HG02588 (cell line): ENCODE data around the gene KCNH5.
"Not testable (repeated sequence)": the region's sequence is repeated elsewhere in the genome, so short reads cannot be mapped to it uniquely, and the experiment has no call there.

Source experiments
- ATAC-seq: cut with Tn5 transposase; IDR thresholded peaks from one replicate; pipeline ENCODE4 v1.9.1; 2021; ENCODE audit warnings: mild to moderate bottlenecking, moderate library complexity; ENCODE audit not compliant: unreplicated experiment

The KCNH5 gene

DNA sequence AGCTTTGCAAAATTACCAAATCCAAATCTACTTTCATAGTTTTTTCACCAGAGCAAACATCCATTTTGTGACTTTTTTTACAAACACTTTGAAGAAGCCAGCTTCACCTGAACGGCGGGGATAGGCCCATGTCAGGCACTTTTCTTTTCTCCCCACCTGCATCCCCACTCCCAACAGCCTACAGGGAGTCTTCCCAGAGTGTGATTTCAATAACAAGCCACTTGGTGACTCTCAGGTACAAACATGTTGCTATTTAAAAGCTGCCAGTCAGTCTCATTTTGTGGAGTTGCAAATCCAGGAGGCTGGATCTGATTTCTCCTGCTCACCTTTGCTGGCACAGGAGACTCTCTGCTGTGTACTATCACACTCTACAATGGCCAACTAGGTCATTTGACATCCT lies 285.5 kb downstream of the KCNH5 start:
- ATAC-seq: no peak

DNA sequence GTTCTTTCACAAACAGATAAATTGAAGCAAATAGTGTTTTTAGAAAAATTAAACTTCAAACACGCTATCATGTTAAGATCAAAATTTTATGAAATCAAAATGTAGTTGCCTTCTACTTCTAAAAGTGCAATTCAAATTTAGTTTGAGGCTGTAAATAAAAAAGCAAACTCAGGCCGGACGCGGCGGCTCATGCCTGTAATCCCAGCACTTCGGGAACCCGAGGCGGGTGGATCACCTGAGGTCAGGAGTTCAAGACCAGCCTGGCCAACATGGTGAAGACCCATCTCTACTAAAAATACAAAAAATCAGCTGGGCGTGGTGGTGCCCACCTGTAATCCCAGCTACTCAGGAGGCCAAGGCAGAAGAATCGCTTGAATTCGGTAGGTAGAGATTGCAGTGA lies 298.4 kb downstream of the KCNH5 start:
- not testable (repeated sequence) for ATAC-seq

DNA sequence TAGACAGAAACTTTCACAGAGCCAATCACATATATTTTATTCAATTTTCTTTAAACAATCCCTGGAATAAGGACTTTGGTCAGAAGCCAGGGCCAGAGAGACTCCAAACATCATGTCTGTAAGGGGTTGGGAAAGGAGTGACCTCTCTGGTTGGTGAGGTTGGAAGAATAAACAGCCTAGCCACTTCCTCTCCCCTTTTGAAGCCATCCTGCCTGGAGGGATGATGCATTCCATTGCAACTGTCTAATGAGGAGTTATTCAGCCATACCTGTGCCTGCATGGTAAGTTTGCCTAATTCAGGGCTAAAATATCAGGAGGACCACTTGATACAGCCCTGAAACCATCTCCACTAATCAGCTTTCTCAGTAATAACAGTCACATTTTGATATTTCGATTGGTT lies 299.8 kb downstream of the KCNH5 start:
- ATAC-seq: no peak

DNA sequence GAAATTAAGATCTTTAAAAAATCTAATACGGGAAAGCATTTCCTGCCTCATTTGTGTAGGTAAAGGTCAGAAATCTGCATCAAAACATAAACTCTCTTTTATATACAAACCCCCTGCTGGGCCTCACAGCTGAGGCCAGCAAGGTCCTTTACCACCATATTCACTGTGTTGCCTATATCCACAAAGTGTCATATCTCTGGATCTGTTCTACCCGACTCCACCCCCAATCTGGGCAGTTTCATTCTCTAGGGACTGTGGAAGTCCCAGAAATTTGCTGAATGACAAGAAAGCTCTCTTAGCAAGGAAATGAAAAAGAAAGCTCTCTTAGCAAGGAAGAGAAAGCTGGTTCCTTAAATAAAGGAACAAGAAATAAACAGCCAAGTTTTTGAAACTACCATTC lies 301.7 kb downstream of the KCNH5 start:
- no peak for ATAC-seq

DNA sequence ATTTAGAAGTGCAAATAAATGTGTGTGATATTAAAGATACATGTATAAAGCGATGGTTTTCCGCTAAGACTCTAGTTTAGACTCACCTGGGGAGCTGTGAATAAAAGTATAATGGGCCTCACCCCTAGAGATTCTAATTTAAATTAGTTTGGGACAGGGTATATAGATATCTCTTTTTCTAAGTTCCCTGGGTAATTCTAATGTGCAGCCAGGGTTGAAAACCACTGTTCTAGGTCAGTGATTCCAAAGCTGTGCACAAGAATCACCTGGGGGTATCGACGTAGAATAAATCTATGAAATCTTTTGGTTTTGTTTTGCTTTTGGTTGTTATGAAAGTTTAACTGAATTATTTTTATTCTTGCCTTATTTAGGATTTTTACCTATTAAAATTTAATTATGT lies 302.1 kb downstream of the KCNH5 start:
- no peak for ATAC-seq

DNA sequence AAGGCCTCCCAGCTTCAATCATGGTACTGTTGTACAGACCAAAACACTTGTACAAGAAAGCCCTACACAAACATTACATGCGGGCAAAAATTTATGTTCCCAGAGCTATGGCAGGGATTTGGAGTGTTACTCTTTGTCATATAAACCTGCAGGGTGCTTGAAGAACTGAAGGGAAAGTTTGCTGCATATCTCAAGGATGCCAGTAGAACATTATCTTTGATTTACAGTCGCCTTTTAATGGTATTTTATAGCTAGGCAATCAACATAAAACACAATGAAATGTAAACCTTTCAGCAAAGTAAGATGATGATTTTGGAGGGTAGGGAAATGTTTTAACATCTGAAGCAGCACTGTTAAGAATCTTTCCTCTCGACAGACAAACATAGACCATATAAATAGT lies 305.6 kb downstream of the KCNH5 start:
- no peak for ATAC-seq

DNA sequence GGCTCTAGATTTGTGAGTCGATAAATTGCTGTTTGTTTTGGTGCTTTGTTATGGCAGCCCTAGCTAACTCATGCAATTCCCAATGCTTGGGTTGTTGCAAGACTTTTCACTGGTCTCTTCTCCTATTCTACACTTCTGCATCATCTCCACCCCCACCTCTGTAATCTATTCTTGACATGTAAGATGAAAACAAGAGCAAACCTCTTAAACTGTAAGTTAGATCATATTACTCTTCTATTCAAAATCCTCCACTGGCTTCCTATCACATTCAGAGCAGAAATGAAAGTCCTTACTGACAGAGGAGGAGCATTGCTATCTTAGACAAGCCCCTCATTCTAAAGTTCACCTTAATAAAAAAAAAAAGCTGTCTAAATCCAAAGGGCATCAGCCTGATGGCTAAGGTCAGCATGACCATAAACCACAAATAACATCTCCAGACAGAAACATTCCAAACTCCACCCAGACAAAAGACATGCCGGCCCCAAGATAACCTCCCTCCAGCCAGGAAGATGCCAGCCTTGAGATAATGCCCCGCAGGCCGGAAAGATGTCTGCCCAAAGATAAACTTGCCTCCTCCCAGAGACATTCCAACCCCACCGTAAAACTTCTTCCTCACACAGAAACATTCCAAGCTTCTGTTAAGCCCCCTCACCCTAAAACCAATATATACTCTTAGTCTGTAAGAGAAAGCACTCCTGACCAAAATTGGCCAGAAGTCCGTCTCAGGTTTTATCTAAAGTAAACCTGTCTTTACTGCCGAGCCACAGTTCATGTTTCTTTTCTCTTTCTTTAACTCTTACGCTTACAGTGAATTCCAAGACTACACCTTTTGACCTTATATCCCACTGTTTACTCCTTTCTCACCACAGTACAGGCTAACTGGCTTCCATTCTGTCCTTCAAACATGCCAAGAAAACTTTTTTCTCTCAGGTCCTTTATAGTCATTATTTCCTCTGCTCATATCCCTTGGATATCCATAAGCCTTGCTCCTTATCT lies 308.9 kb downstream of the KCNH5 start:
- no peak for ATAC-seq

DNA sequence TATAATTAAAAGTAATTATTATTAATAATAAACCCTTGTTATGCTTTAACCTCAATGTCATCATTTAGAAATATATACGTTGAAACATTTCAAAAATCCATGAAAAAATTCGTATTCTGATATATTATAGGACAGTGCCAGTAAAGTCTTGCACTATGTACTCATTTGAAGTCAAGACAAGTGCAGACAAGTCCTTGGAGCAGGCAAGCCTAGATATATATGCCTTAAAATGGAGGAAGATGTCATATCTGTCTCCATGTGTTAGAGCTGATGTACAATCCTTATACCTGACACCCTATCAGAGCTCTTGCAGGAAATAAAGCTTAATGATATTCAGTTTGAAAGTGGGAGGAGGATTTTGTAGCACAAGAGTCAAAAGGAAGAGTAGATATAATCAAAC lies 310.4 kb downstream of the KCNH5 start:
- no peak for ATAC-seq

DNA sequence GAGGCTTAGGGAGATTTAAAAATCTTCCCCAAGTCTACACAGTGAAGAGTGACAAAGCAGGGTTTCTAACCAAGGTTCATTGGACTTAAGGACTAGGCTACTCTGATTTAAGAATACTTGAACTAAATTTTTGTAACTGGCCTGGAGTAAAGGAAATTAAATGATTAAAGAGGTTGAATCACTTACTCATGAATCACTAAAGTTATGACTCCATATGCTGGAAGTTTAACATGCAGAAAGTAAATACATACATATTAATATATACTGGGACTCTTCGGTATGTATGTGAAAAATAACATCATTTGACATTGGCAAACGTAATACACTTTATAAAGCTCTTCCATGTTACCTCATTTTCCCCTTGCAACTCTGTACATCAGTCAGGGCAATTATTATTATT lies 322.9 kb downstream of the KCNH5 start:
- no peak for ATAC-seq

DNA sequence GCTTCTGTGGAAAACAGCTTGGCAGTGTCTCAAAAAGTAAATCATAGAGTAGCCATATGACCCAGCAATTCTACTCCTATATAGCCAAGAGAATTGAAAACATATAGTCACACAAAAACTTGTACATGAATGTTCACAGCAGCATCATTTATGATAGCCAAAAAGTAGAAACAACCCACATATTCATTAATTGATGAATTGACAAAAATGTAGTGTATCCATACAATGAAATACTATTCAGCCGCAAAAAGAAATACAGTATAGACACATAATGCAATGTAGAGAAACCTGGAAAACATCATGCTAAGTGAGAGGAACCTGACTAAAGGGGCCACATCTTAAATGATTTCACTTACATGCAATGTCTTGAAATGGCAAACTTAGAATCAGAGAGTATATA lies 326.6 kb downstream of the KCNH5 start:
- ATAC-seq: no peak

DNA sequence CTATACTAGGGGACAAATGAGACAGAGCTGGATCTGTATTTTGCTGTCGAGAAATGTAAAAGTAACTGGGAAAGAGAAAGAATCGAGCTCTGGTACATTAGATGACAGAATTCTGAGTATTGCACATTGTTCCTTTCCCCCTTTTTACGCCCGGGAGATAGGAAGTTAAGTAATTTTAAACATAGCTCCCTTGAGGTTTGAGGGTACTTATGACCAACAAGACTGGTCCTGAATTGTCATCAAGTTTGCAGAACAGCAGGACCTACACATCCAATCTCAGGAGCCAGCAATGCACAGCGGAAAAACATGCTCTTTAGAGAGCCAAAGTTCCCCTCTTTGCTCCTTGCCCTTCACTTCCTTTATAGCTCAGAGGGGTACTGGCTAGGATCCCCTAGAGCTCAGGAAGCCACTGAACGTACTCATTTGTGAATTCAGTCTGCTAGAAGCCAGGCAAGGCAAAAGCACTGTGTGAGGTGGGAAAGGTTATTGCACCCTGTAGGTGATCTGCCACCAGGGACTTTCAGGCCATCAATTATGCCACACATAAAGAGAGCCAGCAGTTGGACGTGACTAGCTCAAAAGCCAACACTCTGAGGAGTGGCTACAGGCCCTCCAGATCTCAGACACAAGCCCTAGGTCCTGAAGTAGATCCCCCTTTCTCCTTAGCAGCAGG lies 333.8 kb downstream of the KCNH5 start:
- ATAC-seq: no peak

DNA sequence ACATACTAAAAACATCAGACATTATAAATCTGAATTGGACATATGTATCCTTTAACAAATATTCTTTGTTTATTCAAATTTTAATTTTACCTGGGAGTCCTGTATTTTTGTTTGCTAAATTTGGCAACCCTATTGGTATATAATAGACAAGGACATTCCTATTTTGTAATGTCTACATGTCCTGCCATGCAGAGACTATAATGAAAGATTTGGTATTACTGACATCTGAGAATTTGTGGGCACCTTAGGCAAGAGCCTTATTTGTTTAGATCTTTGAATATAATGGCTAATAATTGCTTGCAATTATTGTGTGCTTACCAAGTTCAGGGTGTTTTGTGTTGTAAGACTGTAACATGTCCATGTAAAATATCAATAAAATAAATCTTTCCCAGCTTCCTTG lies 334.4 kb downstream of the KCNH5 start:
- no peak for ATAC-seq

DNA sequence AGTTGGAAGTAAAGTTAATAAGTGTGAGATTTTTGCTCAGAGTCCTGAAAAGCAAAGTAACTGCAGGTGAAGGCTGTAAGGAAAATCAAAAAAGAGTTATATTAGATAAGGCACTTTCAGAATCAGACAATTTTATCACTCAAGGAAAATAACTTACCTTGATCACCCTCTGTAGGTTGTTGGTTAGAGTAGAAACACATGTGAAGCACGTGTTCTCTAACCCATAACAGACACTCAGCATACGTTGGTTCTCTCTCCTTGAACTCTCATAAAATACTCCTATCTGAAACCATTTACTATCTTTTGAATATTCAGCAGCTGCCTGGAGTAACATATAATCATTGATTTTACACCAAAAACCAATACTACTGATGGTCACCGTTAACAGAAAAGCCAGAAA lies 335.5 kb downstream of the KCNH5 start:
- ATAC-seq: no peak

DNA sequence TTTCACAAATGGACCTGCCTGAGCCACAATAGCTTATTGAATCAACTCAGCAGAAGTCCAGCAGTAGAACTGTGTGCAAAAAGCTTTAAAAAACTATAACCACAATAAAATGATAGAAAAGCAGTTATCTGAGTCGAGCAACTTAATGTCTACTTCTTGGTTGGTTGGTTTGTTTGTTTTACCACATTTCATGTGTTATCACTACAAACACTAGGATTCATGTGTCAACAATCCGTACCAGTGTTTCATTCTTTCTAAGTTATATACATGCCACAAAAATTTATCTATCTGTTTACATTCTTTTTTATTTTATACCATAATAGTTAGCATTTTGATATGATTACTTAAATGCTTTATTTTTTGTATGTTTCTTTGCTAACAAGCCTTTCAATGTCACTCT lies 339.0 kb downstream of the KCNH5 start:
- no peak for ATAC-seq

DNA sequence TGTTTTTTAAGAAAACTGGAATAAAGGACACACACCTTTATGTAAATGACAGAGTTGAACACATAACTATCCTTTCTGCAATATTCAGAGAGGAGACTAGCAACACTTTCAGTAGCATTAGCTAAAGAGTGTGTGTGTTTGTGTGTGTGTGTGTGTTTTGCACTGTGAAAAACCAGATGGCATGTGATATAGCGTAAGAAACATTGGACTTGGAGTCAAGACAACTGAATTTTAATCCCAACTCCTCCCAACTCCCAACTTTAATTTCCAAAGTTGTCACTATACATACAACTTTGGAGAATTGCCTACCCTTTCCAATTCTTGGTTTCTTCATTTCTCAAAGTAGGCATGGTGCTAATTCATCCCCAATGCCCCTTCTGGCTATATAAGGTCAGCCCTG lies 347.8 kb downstream of the KCNH5 start:
- ATAC-seq: no peak

DNA sequence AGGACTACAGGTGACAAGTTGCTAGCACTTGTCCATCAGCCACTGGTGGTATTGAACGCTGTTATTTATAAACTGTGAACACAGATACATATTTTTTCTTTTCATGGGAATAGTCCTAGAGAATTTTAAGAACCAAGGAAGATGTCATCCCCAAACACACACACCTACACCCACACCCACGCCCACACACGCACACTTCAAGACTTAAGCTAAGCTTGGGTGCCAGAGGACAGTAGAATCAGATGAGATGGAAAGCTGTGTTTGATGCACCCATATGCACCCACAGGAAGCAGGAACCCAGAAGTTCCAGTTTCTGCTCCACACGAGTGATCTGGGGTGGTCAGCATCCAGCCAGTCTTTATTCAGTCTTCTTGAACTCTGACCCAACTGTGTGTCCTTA lies 348.3 kb downstream of the KCNH5 start:
- ATAC-seq: no peak

DNA sequence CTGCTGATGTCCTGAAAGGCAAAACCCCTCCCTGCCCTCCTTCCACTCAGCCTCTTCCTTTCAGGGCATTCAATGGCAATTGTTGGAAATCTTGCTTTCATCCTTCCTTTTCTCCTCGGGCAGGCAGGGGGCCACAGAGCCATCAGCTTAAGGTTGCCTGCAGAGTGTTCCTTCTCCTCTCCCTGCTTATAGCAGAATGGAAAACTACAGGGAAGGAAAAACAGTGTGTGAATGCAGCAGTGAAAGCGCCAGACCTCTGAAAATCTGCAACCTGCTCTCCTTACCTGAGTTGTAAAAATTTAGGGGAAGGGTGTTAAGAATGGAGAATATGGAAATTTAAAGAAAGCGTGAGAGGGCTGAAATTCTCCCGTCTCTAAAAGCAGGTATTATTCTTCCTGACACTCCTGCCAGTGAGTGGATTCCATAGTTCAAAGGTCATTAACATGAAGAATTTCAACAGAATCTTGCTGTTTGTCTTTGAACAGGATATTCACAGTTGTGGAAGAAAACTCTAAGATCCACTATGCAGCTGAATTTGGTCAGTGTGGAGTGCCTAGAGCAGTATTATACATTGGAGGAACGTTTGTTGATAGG lies 348.8 kb downstream of the KCNH5 start:
- no peak for ATAC-seq

DNA sequence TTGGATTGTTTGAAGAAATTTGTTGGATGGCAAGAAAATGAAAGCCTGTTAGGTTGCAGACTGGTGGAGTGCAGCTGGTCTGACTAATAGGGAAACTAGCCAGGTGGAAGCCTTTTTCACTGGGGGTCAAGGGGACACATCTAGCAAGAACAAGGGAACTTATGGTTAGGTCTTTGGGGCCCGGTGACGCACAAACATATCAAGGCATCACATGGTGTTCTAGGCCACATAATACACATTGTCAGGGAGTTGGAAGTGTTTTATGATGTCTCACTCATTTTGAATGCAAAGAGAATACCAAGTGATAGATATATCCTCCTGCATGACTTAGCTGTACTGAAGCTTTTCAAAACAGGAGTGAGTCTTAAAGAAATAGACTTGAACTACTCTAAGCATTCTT lies 351.2 kb downstream of the KCNH5 start:
- ATAC-seq: no peak

DNA sequence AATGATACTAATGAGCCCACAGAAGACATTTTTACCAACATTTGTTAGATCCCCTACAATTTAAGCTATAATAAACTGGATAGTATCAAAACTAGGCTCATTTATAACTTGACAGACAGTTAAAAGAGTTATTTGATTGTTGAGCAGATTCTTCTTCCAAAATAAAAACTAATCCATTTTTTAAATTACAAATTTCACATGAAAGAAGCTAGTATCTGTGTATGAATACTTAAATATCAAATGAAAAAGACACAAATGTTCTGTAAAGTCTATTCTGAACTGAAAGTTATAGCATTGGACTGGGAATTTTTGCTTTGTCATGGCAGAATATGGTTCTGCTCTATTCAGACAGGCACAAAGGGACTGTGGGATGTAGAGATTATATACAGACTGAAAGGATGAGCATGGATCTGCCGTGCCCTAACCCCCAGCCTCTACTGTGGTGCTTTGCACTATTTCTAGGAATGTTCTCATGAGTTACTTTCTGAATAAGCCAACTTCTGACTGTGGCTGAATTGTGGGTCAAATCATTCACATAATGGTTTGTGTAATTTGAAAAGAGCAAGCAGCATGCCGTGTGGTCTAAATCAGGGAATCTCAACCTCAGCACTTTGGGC lies 352.7 kb downstream of the KCNH5 start:
- ATAC-seq: no peak

DNA sequence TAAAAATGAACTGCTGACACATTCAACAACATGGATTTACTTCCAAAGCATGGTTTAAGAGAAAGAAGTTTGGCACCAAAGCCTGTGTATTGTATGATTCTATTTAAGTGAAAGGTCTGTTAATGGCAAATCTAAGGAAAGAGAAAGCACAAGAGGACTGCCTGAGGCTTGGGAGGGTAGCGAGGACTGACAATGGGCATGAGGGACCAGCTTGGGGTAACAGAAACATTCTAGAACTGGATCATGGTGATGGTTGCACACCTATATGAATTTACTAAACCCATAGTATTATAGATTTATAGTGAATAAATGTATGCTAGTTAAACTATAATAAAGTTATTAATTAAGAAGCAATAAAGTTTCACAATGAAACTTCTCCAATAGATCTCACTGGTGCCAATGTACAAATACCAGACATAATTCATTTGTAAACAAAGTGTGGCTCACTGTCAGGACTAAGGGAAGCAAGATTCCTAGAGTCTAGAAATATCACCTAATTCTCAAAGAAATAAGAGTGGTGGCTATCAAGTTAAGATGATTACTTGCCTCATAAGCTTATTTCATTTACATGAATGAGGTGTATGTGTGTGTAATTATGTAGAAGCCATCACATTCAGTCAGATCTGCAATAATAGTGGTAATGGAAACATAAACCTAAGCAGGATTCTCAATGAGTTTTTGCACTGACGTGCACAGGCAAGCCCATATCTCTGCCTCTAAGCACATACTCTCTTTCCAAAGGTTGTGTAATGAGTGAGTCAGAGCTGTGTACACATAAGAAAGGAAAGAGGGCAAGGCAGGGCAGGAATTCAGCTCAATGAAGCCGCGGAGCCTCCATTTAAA lies 353.4 kb downstream of the KCNH5 start:
- no peak for ATAC-seq

DNA sequence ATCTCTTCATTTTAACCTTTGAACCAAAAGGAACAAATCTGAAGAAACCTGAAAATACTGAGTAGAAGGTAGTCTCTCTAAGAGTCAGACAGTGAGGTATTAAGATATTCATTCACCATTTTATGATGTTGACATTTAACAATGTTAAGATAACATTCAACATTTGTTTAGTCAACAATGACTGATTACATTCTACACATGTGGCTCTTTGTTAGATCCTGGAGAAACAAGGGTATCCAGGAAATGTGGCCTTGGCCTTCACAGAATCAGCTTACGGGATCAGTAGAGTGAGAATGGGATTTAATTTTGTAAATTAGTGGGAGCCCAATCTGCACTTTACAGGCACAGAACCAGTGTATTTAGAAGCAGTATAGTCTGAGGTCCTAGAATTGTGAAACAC lies 355.5 kb downstream of the KCNH5 start:
- no peak for ATAC-seq
